NCI-H2107 treated with DMSO at 0.1 percent for 48 hours (cell line): ENCODE results near the gene COL5A1.

Experiments used
- DNase-seq: peaks from one replicate; lab custom pipeline; 2025; ENCODE audit not compliant: unreplicated experiment; lab: John Stamatoyannopoulos, UW

The COL5A1 gene

GRCh38 chr9:134606951-134607731 lies 34.5 kb upstream of the COL5A1 start:
- no peak for DNase-seq

- DNase-seq: no peak
Measured at GRCh38 chr9:134607971-134608370, 33.6 kb upstream of the COL5A1 start.

- DNase-seq: no peak
Measured at GRCh38 chr9:134611046-134611445, 30.6 kb upstream of the COL5A1 start.

- DNase-seq: no peak
Measured at GRCh38 chr9:134612309-134612708, 29.3 kb upstream of the COL5A1 start.

- DNase-seq: no peak
Measured at GRCh38 chr9:134612715-134613114, 28.9 kb upstream of the COL5A1 start.

- no peak for DNase-seq
Measured at GRCh38 chr9:134614256-134614655, 27.3 kb upstream of the COL5A1 start.

- DNase-seq: no peak
Measured at GRCh38 chr9:134616341-134616740, 25.3 kb upstream of the COL5A1 start.

GRCh38 chr9:134617246-134617645 lies 24.4 kb upstream of the COL5A1 start:
- no peak for DNase-seq

- no peak for DNase-seq
Measured at GRCh38 chr9:134617836-134618162, 23.8 kb upstream of the COL5A1 start.

GRCh38 chr9:134618163-134618832 lies 23.3 kb upstream of the COL5A1 start:
- DNase-seq: no peak

GRCh38 chr9:134618833-134619447 lies 22.7 kb upstream of the COL5A1 start:
- DNase-seq: no peak

GRCh38 chr9:134619448-134619982 lies 22.1 kb upstream of the COL5A1 start:
- DNase-seq: no peak

GRCh38 chr9:134619983-134620661 lies 21.5 kb upstream of the COL5A1 start:
- DNase-seq: no peak

- DNase-seq: no peak
Measured at GRCh38 chr9:134620751-134621557, 20.6 kb upstream of the COL5A1 start.

GRCh38 chr9:134621558-134622110 lies 20.0 kb upstream of the COL5A1 start:
- no peak for DNase-seq

- no peak for DNase-seq
Measured at GRCh38 chr9:134622896-134623257, 18.7 kb upstream of the COL5A1 start.

- no peak for DNase-seq
Measured at GRCh38 chr9:134623258-134624066, 18.1 kb upstream of the COL5A1 start.

- no peak for DNase-seq
Measured at GRCh38 chr9:134624137-134624591, 17.4 kb upstream of the COL5A1 start.

GRCh38 chr9:134624621-134625181 lies 16.9 kb upstream of the COL5A1 start:
- DNase-seq: no peak
